ENCODE results near the gene EPHB6. TPM values are rescaled to one million over a fixed set of nuclear protein-coding genes. Genes with fewer than 3 reads are reported as not detected.

EPHB6 gene
- total RNA-seq, 2 experiments from 2014 or later, result 50.7 to 55.8 TPM

DNA sequence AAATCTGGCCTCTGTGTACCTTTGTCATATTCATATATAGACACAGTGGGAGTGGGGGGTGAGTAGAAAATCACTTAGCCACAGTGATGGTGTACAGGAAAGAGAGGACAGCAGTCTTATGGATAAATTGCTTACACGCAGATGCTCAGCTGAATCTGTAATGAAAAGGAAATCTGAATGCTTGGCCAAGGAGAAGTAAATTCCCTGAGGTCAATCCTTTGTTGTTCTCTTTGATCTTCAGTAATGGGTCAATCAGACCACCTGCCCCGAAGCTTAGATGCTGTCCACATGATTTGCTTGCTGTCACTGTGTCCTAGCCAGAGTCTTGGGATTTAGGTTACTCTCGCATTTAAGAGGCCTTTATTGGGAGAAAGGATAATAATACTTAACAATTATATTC, 18.4 kb upstream of the EPHB6 start:
- Histone ChIP-seq H3K4me3 (ENCODE audit: low read length) (no peak overlapping the region), H3K4me1 (ENCODE audit: insufficient read depth, low read length) (no peaks in the 10 kb centered on the region), H3K36me3 (ENCODE audit: insufficient read depth, low read length) (no peaks in the 10 kb centered on the region), H3K27ac (ENCODE audit: low read depth in 1 of 2, low read length in 2 of 2) (no peak overlapping the region), H3K9me3 (ENCODE audit: control insufficient read depth in 1 of 2, insufficient read depth in 1 of 2, low read length in 2 of 2) (no peaks in the 10 kb centered on the region), H3K27me3 (ENCODE audit: control insufficient read depth in 1 of 2, insufficient read depth in 2 of 2, low read length in 2 of 2) (no peaks in the 10 kb centered on the region)
- ChIA-PET CTCF (no interaction called here), POLR2A (interaction anchor here (1.4 to 2.1 kb wide), 3 partner anchors 28 to 51 kb away, joined by 3 to 20 read pairs (median 18); no protein-coding TSS in a partner anchor)
- Mint-ChIP-seq H3K27me3 (no peaks in the 10 kb centered on the region), H3K9me3 (no peaks in the 10 kb centered on the region), H3K27ac (peak overlapping the region; percentile 38), H3K4me1 (ENCODE audit: low read depth) (peaks cover 18% of the 10 kb centered on the region), H3K36me3 (ENCODE audit: low read depth) (no peaks in the 10 kb centered on the region), H3K4me3 (no peak overlapping the region)
- intact Hi-C loops (cut with DNase I, micrococcal nuclease), result loop anchor here in 1 of 2 experiments (5.0 kb wide), 1 partner anchor 169 kb away; no protein-coding TSS in a partner anchor
- no peak for ATAC-seq (ENCODE audit: poor library complexity)
- no peak for DNase-seq
- TF ChIP-seq, protein P1, sequence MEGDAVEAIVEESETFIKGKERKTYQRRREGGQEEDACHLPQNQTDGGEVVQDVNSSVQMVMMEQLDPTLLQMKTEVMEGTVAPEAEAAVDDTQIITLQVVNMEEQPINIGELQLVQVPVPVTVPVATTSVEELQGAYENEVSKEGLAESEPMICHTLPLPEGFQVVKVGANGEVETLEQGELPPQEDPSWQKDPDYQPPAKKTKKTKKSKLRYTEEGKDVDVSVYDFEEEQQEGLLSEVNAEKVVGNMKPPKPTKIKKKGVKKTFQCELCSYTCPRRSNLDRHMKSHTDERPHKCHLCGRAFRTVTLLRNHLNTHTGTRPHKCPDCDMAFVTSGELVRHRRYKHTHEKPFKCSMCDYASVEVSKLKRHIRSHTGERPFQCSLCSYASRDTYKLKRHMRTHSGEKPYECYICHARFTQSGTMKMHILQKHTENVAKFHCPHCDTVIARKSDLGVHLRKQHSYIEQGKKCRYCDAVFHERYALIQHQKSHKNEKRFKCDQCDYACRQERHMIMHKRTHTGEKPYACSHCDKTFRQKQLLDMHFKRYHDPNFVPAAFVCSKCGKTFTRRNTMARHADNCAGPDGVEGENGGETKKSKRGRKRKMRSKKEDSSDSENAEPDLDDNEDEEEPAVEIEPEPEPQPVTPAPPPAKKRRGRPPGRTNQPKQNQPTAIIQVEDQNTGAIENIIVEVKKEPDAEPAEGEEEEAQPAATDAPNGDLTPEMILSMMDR (IDR thresholded peaks at IDR 0.05), result no peak

- Histone ChIP-seq H3K4me3 (ENCODE audit: low read length) (no peak overlapping the region), H3K4me1 (ENCODE audit: insufficient read depth, low read length) (no peaks in the 10 kb centered on the region), H3K27ac (ENCODE audit: low read depth in 1 of 2, low read length in 2 of 2) (no peak overlapping the region), H3K36me3 (ENCODE audit: insufficient read depth, low read length) (no peaks in the 10 kb centered on the region), H3K27me3 (ENCODE audit: control insufficient read depth in 1 of 2, insufficient read depth in 2 of 2, low read length in 2 of 2) (no peaks in the 10 kb centered on the region), H3K9me3 (ENCODE audit: control insufficient read depth in 1 of 2, insufficient read depth in 1 of 2, low read length in 2 of 2) (no peaks in the 10 kb centered on the region)
- Mint-ChIP-seq H3K36me3 (ENCODE audit: low read depth) (no peaks in the 10 kb centered on the region), H3K4me3 (no peak overlapping the region), H3K9me3 (no peaks in the 10 kb centered on the region), H3K27ac (no peak overlapping the region), H3K4me1 (ENCODE audit: low read depth) (peaks cover 18% of the 10 kb centered on the region), H3K27me3 (no peaks in the 10 kb centered on the region)
- TF ChIP-seq, protein P1 (IDR thresholded peaks at IDR 0.05), result no peak
- intact Hi-C loops (cut with DNase I, micrococcal nuclease), result loop anchor here in 1 of 2 experiments (5.0 kb wide), 1 partner anchor 171 kb away; no protein-coding TSS in a partner anchor
- CTCF ChIA-PET, result no interaction called here
- DNase-seq (no peak), ATAC-seq (ENCODE audit: poor library complexity) (no peak)
- POLR2A ChIA-PET, result no interaction called here
Measured at GRCh38 chr7:142838461-142839213, 16.2 kb upstream of the EPHB6 start.

GRCh38 chr7:142842251-142842766, 12.6 kb upstream of the EPHB6 start:
- no peak overlapping the region for H3K4me3 Mint-ChIP-seq

More at GRCh38 chr7:142842251-142842766, 12.6 kb upstream of the EPHB6 start:
- no peaks in the 10 kb centered on the region for H3K4me1 Mint-ChIP-seq (ENCODE audit: low read depth)
- ChIA-PET POLR2A (no interaction called here), CTCF (interaction anchor here (1.2 kb wide), 1 partner anchor 457 kb away, joined by 5 read pairs; no protein-coding TSS in a partner anchor)
- H3K4me3 ChIP-seq (ENCODE audit: low read length), result no peak overlapping the region
- no peaks in the 10 kb centered on the region for H3K9me3 Mint-ChIP-seq
- no peak overlapping the region for H3K27ac ChIP-seq (ENCODE audit: low read depth in 1 of 2, low read length in 2 of 2)
- intact Hi-C loops (cut with DNase I, micrococcal nuclease), result no loop called here
- H3K27me3 ChIP-seq (ENCODE audit: control insufficient read depth in 1 of 2, insufficient read depth in 2 of 2, low read length in 2 of 2), result no peaks in the 10 kb centered on the region
- TF ChIP-seq, protein P1 (IDR thresholded peaks at IDR 0.05), result no peak
- no peaks in the 10 kb centered on the region for H3K9me3 ChIP-seq (ENCODE audit: control insufficient read depth in 1 of 2, insufficient read depth in 1 of 2, low read length in 2 of 2)
- no peaks in the 10 kb centered on the region for H3K36me3 ChIP-seq (ENCODE audit: insufficient read depth, low read length)
- ATAC-seq (ENCODE audit: poor library complexity), result no peak
- no peaks in the 10 kb centered on the region for H3K27me3 Mint-ChIP-seq
- no peaks in the 10 kb centered on the region for H3K36me3 Mint-ChIP-seq (ENCODE audit: low read depth)
- no peak for DNase-seq
- H3K27ac Mint-ChIP-seq, result no peak overlapping the region
- no peaks in the 10 kb centered on the region for H3K4me1 ChIP-seq (ENCODE audit: insufficient read depth, low read length)

Measured in CD4-positive, alpha-beta T cell (primary cell).